HCT116 (cell line): ENCODE data around the gene FTO. TPM values are rescaled to one million over a fixed set of nuclear protein-coding genes. Genes with fewer than 3 reads are reported as not detected.

Experiments used
- ATAC-seq: fragments of 200-7000 bp; cut with Tn5 transposase; 2 replicates; pipeline ENCODE4 v1.9.1; 2020; ENCODE audit warnings: mild to moderate bottlenecking, moderate library complexity
- BruUV-seq: library from RNA; stranded (reverse); fragments of 400-500 nt; replicated peaks from 2 replicates; lab custom pipeline; 2021; lab: Mats Ljungman, UMichigan
- CTCF ChIA-PET: fragments of 300-600 bp; sonication (Branson Sonifier 250); formaldehyde crosslinking; loops from one replicate; lab custom pipeline; 2021; ENCODE audit warnings: antibody characterized with exemption; lab: Charles Lee
- POLR2A ChIA-PET: fragments of 300-600, 350-600 bp; sonication (Branson Sonifier 250); formaldehyde crosslinking; loops from one replicate; lab custom pipeline; 2021; ENCODE audit warnings: antibody characterized with exemption; lab: Charles Lee
- RAD21 ChIA-PET, 2 experiments: fragments of 300-600 bp; sonication (Branson Sonifier 250); formaldehyde crosslinking; loops; one replicate each; lab custom pipeline; 2023; ENCODE audit warnings: low total read pairs in 2 of 2; ENCODE audit not compliant: uncharacterized antibody in 2 of 2, unreplicated experiment in 2 of 2, low non-redundant PET in 1 of 2; lab: Charles Lee
- DNase-seq: peaks from one replicate; pipeline ENCODE4 v3.0.0-alpha.2; 2010; ENCODE audit warnings: low read depth, low spot score
- H2AFZ ChIP-seq: fragments of 200-600 bp; shearing (Covaris generic), sonication (generic); 2 replicates; pipeline ENCODE4 v1.6.1; 2017; ENCODE audit warnings: low read depth, mixed run types, mixed read lengths, antibody characterized with exemption, low read length; ENCODE audit not compliant: poor library complexity, severe bottlenecking
- H3K27ac ChIP-seq: 2 replicates; pipeline ENCODE4 v1.5.1; 2012; ENCODE audit warnings: low read depth, low read length
- H3K27me3 ChIP-seq: fragments of 200-600 bp; sonication (generic); 2 replicates; pipeline ENCODE4 v1.6.1; 2016; ENCODE audit warnings: mixed run types, low read length, mixed read lengths; ENCODE audit not compliant: insufficient read depth
- H3K36me3 ChIP-seq, 2 experiments: fragments of 200-500 bp in 1 of 2; fragments of 200-600 bp in 1 of 2; sonication (Bioruptor generic) in 1 of 2; sonication (generic) in 1 of 2; 2 replicates each; pipeline versions ENCODE4 v1.5.1 to v1.6.1; 2014 to 2016; ENCODE audit warnings: low read length in 2 of 2, inconsistent platforms in 1 of 2, mixed read lengths in 1 of 2, mixed run types in 1 of 2; ENCODE audit not compliant: insufficient read depth in 2 of 2, control insufficient read depth in 1 of 2
- H3K4me1 ChIP-seq, 2 experiments: fragments of 200-600 bp in 1 of 2; sonication (generic) in 1 of 2; 2 replicates each; pipeline versions ENCODE4 v1.5.1 to v1.6.1; 2012 to 2017; ENCODE audit warnings: low read length in 2 of 2, inconsistent platforms in 1 of 2, mild to moderate bottlenecking in 1 of 2, mixed read lengths in 1 of 2, mixed run types in 1 of 2, moderate library complexity in 1 of 2; ENCODE audit not compliant: insufficient read depth in 2 of 2, control insufficient read depth in 1 of 2
- H3K4me2 ChIP-seq: fragments of 200-600 bp; sonication (generic); 2 replicates; pipeline ENCODE4 v1.6.1; 2017; ENCODE audit warnings: mixed run types, low read length, mixed read lengths
- H3K4me3 ChIP-seq, 2 experiments: fragments of 200-600 bp in 1 of 2; sonication (generic) in 1 of 2; replicated peaks in 1 of 2; 2 replicates each; pipeline ENCODE4 v1.5.1; 2011 to 2016; ENCODE audit warnings: low read length in 2 of 2, control low read depth in 1 of 2, low read depth in 1 of 2, mild to moderate bottlenecking in 1 of 2, mixed read lengths in 1 of 2, mixed run types in 1 of 2
- H3K79me2 ChIP-seq: fragments of 200-600 bp; sonication (generic); 2 replicates; pipeline ENCODE4 v1.6.1; 2017; ENCODE audit warnings: mild to moderate bottlenecking, mixed run types, low read length, moderate library complexity, mixed read lengths; ENCODE audit not compliant: insufficient read depth
- H3K9ac ChIP-seq: fragments of 200-600 bp; sonication (generic); 2 replicates; pipeline ENCODE4 v1.6.1; 2016; ENCODE audit warnings: low read length, mixed read lengths
- H3K9me2 ChIP-seq: fragments of 200-600 bp; sonication (generic), shearing (Covaris generic); 2 replicates; pipeline ENCODE4 v1.6.1; 2017; ENCODE audit warnings: mixed run types, mild to moderate bottlenecking, moderate library complexity; ENCODE audit not compliant: insufficient read depth
- H3K9me3 ChIP-seq, 2 experiments: fragments of 200-500 bp in 1 of 2; fragments of 200-600 bp in 1 of 2; sonication (Bioruptor generic) in 1 of 2; sonication (generic) in 1 of 2; 2 replicates each; pipeline ENCODE4 v1.6.1; 2014 to 2017; ENCODE audit warnings: low read length in 2 of 2, mixed read lengths in 2 of 2, inconsistent platforms in 1 of 2, low read depth in 1 of 2, mild to moderate bottlenecking in 1 of 2, mixed run types in 1 of 2, moderate library complexity in 1 of 2; ENCODE audit not compliant: control insufficient read depth in 1 of 2, insufficient read depth in 1 of 2
- H4K20me1 ChIP-seq: fragments of 200-600 bp; sonication (generic), shearing (Covaris generic); 2 replicates; pipeline ENCODE4 v1.6.1; 2017; ENCODE audit warnings: mixed run types, mild to moderate bottlenecking, moderate library complexity; ENCODE audit not compliant: insufficient read depth
- ATF3 ChIP-seq: IDR thresholded peaks from 2 replicates; pipeline ENCODE4 v1.6.1; 2012
- CBX3 ChIP-seq: IDR thresholded peaks from 2 replicates; pipeline ENCODE4 v1.6.1; 2012; ENCODE audit warnings: low read depth
- POLR2A ChIP-seq: IDR thresholded peaks from 2 replicates; pipeline ENCODE4 v1.7.0; 2011; ENCODE audit warnings: borderline replicate concordance; ENCODE audit not compliant: insufficient read depth, insufficient read length; ENCODE audit errors: extremely low read depth
- POLR2AphosphoS5 ChIP-seq: IDR thresholded peaks from 2 replicates; pipeline ENCODE4 v1.6.1; 2011; ENCODE audit warnings: mild to moderate bottlenecking, low read depth, low read length, moderate library complexity
- SP1 ChIP-seq: IDR thresholded peaks from 2 replicates; pipeline ENCODE4 v1.6.1; 2012; ENCODE audit warnings: low read depth
- SRF ChIP-seq: IDR thresholded peaks from 2 replicates; pipeline ENCODE4 v1.6.1; 2012; ENCODE audit warnings: low read depth
- YY1 ChIP-seq: IDR thresholded peaks from 2 replicates; pipeline ENCODE4 v1.6.1; 2011; ENCODE audit warnings: low read length, low read depth, moderate library complexity, mild to moderate bottlenecking; ENCODE audit not compliant: insufficient replicate concordance; ENCODE audit errors: extremely low read depth
- ZNF274 ChIP-seq: fragments of 200-500 bp; sonication (Bioruptor generic); IDR thresholded peaks from 2 replicates; pipeline ENCODE4 v1.6.1; 2014; ENCODE audit warnings: mild to moderate bottlenecking, low read depth, low read length, inconsistent platforms
- intact Hi-C: fragments of 100-400 bp; cut with micrococcal nuclease; formaldehyde crosslinking; loops from 2 replicates; pipeline ENCODE4 v1.10.0; 2022
- total RNA-seq: library from RNA; stranded (reverse); gene quantifications from one replicate; pipeline ENCODE4 v1.2.1, GENCODE V29; 2021; ENCODE audit not compliant: unreplicated experiment
- TF ChIP-seq, protein P1 (sequence below): IDR thresholded peaks from 2 replicates; pipeline ENCODE4 v1.6.1; 2012; ENCODE audit warnings: low read depth

The FTO gene
- total RNA-seq, 1 experiment from 2014 or later = 55.2 TPM

GRCh38 chr16:54169112-54169511 is 465.2 kb downstream of the FTO start:
- intact Hi-C loops = no loop called here
- H3K27ac ChIP-seq = no peak overlapping the region
- CTCF ChIA-PET = no interaction called here
- no peaks in the 10 kb centered on the region for H3K4me1 ChIP-seq
- no peak overlapping the region for H3K4me3 ChIP-seq
- no peak overlapping the region for H3K9ac ChIP-seq
- no peaks in the 10 kb centered on the region for H4K20me1 ChIP-seq
- no peaks in the 10 kb centered on the region for H3K79me2 ChIP-seq
- no TSS peak for BruUV-seq
- H3K36me3 ChIP-seq = no peaks in the 10 kb centered on the region
- no peak overlapping the region for H2AFZ ChIP-seq
- H3K9me3 ChIP-seq = no peaks in the 10 kb centered on the region
- DNase-seq = no peak
- RAD21 ChIA-PET = no interaction called here
- no peak for TF ChIP-seq POLR2AphosphoS5
- TF ChIP-seq, protein P1, sequence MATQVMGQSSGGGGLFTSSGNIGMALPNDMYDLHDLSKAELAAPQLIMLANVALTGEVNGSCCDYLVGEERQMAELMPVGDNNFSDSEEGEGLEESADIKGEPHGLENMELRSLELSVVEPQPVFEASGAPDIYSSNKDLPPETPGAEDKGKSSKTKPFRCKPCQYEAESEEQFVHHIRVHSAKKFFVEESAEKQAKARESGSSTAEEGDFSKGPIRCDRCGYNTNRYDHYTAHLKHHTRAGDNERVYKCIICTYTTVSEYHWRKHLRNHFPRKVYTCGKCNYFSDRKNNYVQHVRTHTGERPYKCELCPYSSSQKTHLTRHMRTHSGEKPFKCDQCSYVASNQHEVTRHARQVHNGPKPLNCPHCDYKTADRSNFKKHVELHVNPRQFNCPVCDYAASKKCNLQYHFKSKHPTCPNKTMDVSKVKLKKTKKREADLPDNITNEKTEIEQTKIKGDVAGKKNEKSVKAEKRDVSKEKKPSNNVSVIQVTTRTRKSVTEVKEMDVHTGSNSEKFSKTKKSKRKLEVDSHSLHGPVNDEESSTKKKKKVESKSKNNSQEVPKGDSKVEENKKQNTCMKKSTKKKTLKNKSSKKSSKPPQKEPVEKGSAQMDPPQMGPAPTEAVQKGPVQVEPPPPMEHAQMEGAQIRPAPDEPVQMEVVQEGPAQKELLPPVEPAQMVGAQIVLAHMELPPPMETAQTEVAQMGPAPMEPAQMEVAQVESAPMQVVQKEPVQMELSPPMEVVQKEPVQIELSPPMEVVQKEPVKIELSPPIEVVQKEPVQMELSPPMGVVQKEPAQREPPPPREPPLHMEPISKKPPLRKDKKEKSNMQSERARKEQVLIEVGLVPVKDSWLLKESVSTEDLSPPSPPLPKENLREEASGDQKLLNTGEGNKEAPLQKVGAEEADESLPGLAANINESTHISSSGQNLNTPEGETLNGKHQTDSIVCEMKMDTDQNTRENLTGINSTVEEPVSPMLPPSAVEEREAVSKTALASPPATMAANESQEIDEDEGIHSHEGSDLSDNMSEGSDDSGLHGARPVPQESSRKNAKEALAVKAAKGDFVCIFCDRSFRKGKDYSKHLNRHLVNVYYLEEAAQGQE = no peak
- no peak for TF ChIP-seq ZNF274
- no peak for TF ChIP-seq POLR2A
- no peak for TF ChIP-seq ATF3
- no peak for TF ChIP-seq SRF
- TF ChIP-seq CBX3 = no peak
- TF ChIP-seq SP1 = no peak
- TF ChIP-seq YY1 = no peak
- H3K27me3 ChIP-seq = peaks cover 49% of the 10 kb centered on the region
- POLR2A ChIA-PET = no interaction called here
- H3K4me2 ChIP-seq = no peak overlapping the region
- H3K9me2 ChIP-seq = no peaks in the 10 kb centered on the region
- ATAC-seq = no peak
